ENCODE data around the gene EFCAB14.
"Not testable (repeated sequence)": the region's sequence is repeated elsewhere in the genome, so short reads cannot be mapped to it uniquely, and the experiment has no call there.

EFCAB14 gene

DNA sequence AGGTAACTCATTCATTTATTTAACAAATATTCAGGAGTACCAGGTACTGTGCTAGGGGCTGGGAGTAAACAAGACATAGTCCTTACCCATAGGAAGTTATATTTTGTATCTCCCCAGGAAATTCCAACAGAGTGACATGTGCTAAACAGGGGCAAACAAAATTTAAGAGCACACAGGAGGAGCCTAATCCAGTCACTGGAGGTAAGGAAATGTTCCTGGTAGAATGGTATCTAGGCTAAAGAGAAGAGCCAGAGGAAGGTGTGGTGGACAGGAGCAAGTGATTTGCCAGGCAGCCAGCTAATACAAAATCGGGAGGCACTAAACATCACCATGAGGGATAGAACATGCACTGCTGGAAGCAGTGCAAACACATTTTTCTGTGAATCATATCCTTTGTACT lies 36.9 kb downstream of the EFCAB14 start:
- DNase-seq, result no peak

DNA sequence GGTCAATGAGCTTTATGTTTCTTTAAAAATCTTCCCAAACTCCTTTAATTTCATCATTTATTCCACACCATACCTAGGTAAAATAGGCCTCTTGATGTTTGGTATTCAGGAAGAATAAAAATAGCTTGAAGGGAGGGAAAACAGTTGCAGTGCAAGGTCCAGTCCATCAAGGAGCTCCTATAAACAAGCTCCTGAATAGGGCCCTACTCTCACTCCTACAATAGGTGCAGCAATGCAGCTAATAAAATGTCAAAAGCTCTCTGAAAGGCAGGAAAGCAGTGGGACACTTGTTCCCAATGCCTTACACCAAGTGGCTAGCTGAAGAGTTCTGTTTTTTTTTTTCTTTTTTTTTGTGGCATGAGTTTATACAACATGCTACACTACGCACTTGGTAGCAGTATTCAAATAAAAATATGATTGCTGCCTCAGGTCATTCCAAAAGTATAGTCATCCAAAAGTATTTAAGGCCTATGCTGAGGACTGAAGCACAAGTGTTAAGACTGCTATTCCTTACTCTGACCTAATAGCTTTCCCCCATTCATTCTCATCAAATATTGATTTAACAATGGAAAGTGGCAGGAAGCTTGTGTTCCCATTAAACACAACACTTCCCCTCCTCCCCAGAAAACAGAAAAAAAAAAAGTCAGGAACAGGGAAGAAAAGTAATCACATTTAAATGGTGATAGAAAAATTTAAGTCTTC lies 37.4 kb downstream of the EFCAB14 start:
- DNase-seq, result no peak

DNA sequence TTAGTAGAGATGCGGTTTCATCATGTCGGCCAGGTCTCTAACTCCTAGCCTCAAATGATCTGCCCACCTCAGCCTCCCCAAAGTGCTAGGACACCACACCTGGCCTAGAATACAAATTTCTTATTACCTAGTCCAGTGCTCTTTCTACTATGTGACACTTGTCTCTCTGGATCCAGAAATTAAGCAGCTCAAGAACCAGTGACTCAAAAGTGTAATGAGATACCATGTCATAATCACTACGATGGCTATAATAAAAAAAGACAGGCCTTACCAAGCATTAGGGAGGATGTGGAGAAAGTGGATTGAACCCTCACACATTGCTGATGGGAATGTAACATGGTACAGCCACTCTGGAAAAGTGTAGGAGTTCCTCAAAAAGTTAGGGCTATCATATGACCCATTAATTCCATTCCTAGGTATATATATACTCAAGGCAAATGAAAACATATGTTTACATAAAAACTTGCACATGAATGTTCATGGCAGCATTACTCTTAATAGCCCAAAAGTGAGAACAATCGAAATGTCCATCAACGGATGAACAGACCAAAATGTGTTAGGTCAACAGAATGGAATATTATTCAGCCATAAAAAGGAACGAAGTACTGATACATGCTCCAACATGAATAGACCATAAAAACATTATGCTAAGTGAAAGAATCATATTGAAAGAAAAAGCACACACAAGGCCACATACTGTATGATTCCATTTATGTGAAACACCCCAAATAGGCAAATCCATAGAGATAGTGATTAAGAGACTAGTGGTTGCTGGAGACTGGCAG lies 38.9 kb downstream of the EFCAB14 start:
- no peak for DNase-seq

DNA sequence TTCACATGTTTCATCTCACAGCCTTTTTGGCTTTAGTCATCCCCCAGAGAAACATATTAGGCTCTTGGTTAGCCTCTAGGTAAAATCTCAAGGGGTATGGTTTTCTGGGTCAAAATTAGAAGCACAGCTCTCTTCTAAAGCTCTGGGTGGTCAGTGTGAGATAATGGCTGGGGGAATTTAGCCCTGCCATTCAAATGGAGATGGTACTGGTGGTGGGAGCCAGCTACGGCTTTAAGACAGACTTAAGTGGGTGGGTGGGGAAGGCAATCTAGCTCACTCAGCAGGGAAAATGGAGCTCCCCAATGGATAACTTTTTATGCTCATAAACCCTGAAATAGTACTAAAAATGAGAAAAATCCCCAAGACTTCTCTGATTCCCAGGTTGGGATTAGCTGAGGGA lies 41.6 kb downstream of the EFCAB14 start:
- no peak for DNase-seq

DNA sequence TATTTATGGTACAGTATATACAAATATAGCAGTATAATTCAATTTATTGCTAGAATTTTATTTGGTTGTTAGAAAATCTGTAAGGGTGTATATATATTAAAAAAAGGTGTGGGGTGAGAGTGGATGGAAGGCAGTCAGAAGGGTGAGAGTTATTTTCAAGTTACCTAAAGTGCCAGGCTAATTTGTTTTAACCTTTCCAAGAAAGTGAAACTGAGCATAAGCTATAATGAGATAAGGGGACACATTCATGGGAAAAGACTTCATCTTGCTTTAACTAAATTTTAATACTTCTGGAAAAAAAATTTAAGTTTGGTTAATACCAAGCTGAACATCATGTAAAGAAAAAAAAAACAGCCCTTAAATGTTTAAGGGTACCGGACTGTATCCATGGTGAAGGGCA lies 42.4 kb downstream of the EFCAB14 start:
- DNase-seq, result no peak

DNA sequence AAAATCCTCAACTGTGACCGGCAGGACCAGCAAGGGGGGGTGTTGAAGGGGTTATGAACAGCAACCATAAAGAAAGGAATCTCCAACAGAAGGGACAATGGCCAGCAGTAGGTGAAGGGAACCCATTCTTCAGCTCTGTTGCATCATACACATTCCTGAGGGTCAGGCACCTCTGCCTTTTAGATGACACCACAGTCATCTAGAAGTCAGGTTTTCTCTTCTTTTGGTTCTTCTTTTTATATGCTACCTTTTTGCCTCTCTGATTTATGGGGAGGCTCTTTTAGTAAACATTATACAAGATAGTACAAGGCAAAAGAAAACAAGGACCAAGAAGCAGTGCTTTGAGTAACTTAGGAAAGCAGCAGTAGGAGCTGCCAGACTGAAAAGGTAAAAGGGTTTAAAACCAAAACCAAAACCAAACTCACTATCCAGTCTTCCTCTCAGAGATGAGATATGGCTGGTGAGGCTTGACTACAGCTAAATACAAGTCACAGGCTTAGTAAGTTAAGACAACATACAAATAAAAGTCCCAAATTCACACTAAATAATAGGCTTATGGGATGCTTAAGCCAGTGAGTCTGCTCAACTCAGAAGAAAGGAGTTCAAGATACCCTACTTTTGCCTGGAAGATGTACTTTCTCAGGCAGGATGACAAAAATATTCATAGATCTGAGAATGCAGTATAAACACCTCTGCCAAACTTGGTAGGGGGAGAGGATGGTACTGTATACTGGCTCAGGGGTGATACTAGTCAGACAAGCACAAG lies 43.2 kb downstream of the EFCAB14 start:
- peak; percentile 41 for DNase-seq

DNA sequence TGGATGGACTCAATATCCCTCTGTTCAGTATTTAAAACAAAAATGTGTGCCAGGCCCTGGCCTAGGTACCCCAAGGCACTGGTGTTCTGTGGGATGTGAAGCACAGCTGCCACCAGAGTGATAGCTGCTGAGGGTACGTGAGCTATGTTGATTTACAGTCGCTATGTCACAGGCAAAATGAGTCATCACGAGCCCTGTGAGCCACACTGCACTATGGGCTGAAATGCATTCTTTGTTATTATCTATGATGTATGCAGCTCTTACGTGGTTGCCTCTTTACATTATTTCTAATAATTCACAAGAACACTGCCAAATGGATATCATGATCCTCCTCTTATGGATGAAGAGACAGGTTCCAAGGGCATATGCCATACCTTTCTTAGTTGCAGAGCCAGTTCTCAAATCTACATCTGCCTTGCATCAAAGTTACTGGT lies 45.1 kb downstream of the EFCAB14 start:
- peak; percentile 39 for DNase-seq

DNA sequence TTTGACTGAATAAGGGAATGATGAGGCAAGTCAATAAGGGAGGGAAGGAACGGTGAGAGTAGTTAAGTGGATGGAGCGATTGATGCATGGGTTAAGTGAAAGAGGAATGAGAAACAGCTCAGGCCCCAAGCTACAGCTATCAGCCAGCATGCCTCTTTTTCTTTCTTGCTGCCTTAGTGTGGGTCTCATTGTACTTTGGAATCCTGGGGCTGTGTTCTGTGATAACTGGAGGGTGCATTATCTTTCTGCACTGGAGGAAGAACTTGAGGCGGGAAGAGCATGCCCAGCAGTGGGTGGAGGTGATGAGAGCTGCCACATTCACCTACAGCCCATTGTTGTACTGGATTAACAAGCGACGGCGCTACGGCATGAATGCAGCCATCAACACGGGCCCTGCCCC lies 46.2 kb downstream of the EFCAB14 start:
- no peak for DNase-seq

DNA sequence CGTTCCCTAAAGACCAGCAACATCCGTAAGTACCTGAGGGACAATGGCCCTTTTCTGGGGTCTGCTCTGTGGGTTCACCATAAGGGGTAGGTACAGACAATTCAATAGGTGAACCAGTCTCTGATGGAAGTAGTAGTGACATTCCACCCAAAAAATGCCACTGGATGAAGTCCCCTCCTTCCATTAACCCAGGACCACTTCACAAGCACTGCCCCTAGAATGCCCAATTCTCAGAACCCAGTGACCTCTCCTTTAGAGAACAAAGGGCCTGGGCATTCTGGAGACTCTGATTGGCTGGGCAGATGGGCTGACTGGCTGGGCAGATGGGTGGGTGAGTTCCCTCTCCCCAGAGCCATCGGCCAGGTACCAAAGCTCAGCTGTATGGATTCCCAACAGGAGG lies 47.4 kb downstream of the EFCAB14 start, which contains the start of gene TEX38:
Gene TEX38, plus strand, starts transcription at position 301 of the 400 bp plus-strand sequence. Its CDS starts 81 bp downstream, at position 382.
- DNase-seq, result no peak

DNA sequence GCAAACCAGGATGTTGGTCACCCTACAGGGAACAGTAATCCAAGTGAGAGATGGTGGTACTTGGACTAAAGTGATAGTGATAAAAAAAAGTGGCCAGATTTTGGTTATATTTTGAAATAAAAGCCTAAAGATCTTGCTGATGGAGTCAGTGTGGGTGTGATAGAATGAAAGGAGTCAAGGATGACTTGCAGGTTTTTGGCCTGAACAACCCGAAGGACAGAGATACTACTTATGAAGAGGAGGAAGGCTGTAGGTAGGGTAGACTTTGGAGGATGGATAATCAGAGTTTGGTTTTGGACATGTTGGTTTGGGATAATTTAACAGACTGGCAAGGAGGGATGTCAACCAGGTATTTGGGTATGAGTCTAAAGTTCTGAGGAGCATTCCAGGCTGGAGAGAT lies 48.8 kb downstream of the EFCAB14 start:
- no peak for DNase-seq

DNA sequence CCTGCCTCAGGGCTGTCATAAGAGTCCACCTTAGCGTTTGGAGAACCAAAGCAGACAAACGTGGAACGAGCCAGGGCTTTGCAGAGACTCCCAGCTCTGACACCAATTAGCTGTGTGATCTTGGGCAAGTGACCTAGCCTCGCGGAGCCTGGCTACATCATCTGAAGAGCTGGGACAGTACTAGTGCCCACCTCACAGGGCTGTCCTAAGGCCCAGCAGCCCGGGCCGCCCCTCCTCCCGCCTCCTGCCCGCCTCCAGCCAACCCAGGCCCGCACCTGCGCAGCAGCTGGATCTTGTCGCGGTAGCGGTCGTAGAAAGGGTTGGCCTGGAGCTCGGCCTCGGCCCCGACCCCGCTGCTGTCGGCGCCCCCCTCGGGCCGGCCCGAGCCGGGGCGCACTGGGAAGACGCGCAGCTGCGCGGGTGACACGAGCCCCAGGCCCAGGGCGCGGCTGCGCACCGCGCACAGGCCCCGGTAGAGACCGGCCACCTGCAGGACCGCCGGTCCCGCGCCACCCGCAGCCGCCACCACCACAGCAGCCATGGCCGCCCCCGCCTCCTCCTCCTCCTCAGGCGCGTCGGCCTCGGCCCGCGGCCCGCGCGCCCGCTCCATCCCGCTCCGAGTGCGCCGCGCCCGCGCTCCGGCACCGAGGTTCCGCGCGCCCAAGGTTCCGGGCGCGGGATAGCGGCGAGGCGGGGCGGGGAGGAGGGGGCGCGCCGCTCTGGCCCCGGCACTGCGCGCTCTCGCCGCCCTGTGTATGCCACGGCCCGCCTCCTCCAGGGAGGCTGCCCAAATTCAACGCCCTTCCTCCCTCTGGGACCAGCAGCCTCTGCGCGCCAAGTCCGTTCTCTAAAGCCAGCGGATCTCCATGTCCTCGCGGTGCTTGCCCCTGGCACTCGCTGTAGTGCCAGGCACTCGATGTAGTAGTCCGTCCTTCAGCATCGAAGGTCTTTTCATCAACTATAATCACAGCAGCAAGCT lies 50.8 kb downstream of the EFCAB14 start, which contains the start of gene ATPAF1:
Gene ATPAF1, minus strand, starts transcription at position 583 of the 979 bp plus-strand sequence. Its CDS starts 42 bp downstream, at position 541.
- DNase-seq, result peak; percentile 79

DNA sequence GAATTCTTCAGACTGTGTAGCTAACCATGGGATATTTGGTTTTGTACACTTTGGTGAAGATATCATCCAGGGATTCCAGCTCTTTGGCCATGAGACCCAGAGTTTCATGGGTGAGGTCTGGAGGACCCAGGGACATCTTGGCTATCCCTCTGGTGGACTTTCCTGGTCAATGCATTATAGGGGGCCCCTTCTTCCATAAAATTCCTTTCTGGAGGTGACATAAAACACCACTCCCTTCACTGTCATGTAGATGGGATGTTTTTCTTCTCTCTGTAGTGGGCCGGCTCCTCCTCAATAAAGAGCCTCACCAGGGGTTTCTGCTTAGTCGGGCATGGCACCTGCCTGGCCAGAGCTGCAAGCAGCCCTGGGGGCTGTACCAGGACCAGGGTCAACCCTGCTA lies 52.9 kb downstream of the EFCAB14 start:
- no peak for DNase-seq

DNA sequence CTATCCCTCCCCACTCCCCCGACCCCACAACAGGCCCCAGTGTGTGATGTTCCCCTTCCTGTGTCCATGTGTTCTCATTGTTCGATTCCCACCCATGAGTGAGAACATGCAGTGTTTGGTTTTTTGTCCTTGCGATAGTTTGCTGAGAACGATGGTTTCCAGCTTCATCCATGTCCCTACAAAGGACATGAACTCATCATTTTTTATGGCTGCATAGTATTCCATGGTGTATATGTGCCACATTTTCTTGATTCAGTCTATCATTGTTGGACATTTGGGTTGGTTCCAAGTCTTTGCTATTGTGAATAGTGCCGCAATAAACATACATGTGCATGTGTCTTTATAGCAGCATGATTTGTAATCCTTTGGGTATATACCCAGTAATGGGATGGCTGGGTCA lies 56.0 kb downstream of the EFCAB14 start:
- not testable (repeated sequence) for DNase-seq

DNA sequence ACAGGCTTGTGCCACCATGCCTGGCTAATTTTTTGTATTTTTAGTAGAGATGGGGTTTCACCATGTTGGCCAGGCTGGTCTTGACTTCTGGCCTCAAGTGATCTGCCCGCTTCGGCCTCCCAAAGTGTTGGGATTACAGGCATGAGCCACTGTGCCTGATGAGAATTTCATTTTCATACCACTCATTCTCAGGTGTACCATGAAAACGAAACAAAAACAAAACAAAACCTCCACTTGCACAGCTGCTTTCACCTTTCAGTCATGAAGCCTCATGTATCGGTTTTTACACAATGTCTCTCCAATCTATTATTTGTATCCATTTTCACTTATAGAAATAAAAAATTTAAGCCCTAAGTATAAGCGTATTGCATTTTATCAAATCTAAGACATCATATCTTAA lies 58.8 kb downstream of the EFCAB14 start:
- not testable (repeated sequence) for DNase-seq

DNA sequence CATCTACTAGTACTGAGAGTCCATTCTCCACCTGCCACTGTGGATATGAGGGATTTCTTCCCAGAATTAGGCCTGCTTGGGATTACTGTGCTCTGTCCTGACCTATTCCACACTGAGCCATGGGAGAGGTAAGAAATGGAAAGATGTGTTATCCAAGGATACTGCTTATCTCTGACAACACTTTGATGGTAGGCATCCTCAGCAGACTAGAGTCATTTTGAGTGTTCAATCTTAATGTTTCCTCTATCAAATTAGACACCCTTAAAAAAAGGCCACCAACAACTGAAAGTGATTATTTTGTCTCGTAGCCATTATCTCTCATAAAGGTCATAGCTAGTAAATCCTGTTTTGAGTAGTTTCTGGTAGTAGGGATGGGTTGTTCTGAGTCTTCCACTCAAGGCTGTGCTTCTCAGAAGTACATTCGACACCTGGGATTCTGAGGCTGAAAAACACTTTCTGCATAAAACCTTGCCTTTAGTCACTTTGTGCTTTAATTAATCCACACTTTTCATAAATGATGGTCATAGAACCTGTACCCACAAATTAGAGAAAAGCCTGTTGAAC lies 59.5 kb downstream of the EFCAB14 start:
- DNase-seq, result peak; percentile 24

DNA sequence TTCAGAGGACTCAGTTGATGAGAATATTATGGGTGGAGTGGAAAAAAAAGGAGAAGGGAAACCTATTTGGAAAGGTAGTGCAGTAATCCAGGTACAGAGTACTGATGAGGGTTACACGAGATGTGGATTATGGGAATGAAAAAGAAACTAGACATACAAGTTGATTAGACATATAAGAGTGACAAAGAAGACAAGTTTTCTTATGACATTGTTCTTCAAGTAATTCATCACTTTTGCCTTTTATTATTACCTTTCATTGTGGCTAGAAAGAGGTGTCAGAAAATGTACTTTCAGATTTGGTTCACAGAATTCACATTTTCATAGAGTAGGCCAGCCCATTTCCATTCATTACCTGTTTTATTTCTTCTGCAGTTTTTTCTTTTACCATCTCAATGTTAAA lies 61.1 kb downstream of the EFCAB14 start:
- DNase-seq, result no peak

DNA sequence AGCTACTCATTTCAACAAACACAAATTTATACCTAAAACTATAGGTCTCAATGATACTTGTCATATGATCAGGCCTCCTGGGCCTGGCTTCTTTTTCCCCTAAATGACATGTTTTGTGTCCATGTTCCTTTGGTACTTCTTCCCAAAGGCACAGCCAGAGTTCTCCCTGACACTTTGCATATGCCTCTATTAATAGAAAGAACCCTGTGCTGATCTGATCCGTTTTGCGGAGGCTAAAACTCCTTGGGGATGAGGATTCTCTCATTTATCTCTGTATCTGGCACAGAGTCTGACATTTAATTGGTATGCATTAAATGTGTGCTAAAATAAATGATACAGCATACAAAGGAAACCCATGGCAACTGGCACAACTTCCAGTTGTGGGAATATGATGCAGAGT lies 62.3 kb downstream of the EFCAB14 start:
- DNase-seq, result no peak

DNA sequence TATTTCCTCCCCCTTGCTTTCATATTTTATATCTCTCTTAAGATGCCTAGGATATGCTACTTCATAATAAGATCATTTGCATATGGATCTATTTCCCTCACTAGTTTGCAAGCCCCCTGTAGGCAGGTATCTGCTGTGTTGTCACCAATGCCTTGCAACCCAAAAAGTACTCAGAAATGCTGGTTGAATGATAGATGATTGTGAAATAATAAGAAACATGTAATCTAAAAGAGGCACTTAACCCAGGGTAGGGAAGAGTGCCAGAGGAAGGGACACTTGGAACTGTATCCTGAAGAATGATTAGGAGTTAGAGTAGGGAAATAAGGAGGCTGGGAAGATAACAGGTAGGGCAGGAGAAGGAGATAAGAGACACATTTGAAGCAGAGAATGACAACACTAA lies 63.1 kb downstream of the EFCAB14 start:
- no peak for DNase-seq

DNA sequence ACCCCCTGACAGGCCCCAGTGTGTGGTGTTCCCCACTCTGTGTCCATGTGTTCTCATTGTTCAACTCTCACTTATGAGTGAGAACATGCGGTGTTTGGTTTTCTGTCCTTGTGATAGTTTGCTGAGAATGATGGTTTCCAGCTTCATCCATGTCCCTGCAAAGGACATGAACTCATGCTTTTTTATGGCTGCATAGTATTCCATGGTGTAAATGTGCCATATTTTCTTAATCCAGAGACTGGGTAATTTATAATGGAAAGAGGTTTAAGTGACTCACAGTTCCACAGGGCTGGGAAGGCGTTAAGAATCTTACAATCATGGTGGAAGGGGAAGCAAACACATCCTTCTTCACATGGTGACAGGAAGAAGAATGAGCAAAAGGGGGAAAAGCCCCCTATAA lies 64.2 kb downstream of the EFCAB14 start:
- not testable (repeated sequence) for DNase-seq

DNA sequence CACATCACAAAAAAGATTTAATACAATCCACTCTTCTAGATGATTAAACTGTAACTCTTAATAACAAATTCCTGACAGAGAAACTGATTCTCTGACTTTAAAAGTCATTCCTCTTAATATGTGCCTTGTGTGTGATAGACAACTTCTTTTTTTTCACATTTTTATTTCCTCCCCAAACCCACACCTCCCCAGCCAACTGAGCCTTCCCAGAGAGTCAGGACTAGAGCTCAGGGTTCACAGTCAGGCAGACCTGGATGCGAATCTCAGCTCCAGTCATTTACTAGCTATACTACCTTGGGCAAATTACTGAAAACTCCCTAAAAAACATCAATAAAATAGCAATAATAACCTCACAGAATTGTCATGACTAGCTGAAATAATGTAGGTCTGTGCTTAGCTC lies 64.9 kb downstream of the EFCAB14 start:
- DNase-seq, result no peak

DNA sequence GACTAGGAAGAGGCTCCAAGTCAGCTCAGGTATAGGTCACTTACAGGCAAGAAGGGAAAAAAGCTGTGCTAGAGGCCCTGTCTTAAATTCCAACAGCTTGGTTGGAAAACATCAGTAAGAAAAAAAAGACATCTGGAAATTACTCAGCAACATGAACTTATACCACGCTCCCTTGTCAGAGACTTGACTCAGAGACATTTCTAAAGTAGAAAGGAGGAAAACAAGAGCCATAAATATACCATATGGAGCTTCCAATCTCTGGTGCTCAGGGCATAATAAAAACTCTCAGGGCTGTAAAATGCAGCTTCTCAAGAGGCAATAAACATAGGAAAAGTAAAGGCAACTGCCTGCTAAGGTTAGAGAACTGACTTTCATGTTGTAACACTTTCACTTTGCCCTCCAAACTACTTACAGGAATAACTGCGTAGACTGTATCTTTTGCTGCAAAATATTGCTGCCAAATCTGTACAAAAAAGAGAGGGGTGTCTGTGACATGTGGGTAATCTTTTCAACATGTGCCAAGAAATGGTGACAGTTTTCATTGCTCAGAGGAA lies 65.4 kb downstream of the EFCAB14 start:
- no peak for DNase-seq
